GM23338 (cell line): ENCODE results near the gene UBE2D3.

Experiments used
- CREB1 ChIP-seq: fragments of 250-450 bp; sonication (Bioruptor Pico); IDR thresholded peaks from 2 replicates; pipeline ENCODE4 v1.5.0; 2020; ENCODE audit warnings: low read depth, mild to moderate bottlenecking, moderate library complexity
- CTCF ChIP-seq, 2 experiments: fragments of 200-600 bp in 1 of 2; sonication (generic) in 1 of 2; conservative IDR thresholded peaks; 2 replicates each; pipeline versions ENCODE4 v1.5.1 to v1.6.1; 2016 to 2017; ENCODE audit warnings: antibody characterized with exemption in 2 of 2, low read depth in 2 of 2, mild to moderate bottlenecking in 2 of 2, moderate library complexity in 1 of 2
- ETS1 ChIP-seq: IDR thresholded peaks from 2 replicates; pipeline ENCODE4 v1.6.1; 2016; ENCODE audit warnings: antibody characterized with exemption
- EZH2 ChIP-seq: fragments of 200-600 bp; sonication (generic); IDR thresholded peaks from one replicate; pipeline ENCODE4 v1.8.0; 2017; ENCODE audit warnings: antibody characterized with exemption, mild to moderate bottlenecking, low read depth; ENCODE audit not compliant: unreplicated experiment
- EZH2phosphoT487 ChIP-seq: fragments of 200-600 bp; sonication (generic); IDR thresholded peaks from one replicate; pipeline ENCODE4 v1.8.1; 2018; ENCODE audit warnings: antibody characterized with exemption; ENCODE audit not compliant: unreplicated experiment
- JUNB ChIP-seq: IDR thresholded peaks from one replicate; pipeline ENCODE4 v1.6.1; 2016; ENCODE audit warnings: antibody characterized with exemption; ENCODE audit not compliant: unreplicated experiment
- POLR2AphosphoS5 ChIP-seq: IDR thresholded peaks from 2 replicates; pipeline ENCODE4 v1.6.1; 2016; ENCODE audit warnings: antibody characterized with exemption, low read depth
- REST ChIP-seq: IDR thresholded peaks from one replicate; pipeline ENCODE4 v1.6.1; 2018; ENCODE audit warnings: antibody characterized with exemption; ENCODE audit not compliant: unreplicated experiment
- ZNF114 ChIP-seq: fragments of 250-450 bp; sonication (Bioruptor Pico); IDR thresholded peaks from 2 replicates; pipeline ENCODE4 v1.5.0; 2020; ENCODE audit warnings: mild to moderate bottlenecking, moderate library complexity
- ZNF331 ChIP-seq: fragments of 250-450 bp; sonication (Bioruptor Pico); IDR thresholded peaks from 2 replicates; pipeline ENCODE4 v1.5.0; 2020; ENCODE audit warnings: low read depth, mild to moderate bottlenecking, moderate library complexity
- ZNF462 ChIP-seq: fragments of 250-450 bp; sonication (Bioruptor Pico); IDR thresholded peaks from 2 replicates; pipeline ENCODE4 v1.5.0; 2020; ENCODE audit warnings: mild to moderate bottlenecking, moderate library complexity

- TF ChIP-seq CTCF (conservative IDR thresholded peaks at IDR 0.05; ENCODE audit: low read depth in 2 of 2) (no peak), POLR2AphosphoS5 (no peak), EZH2 (no peak), JUNB (no peak), REST (no peak), EZH2phosphoT487 (no peak), ZNF331 (CRISPR knock-in tag) (no peak), CREB1 (no peak), ETS1 (no peak), ZNF462 (CRISPR knock-in tag) (no peak), ZNF114 (CRISPR knock-in tag) (no peak)
Observed at GRCh38 chr4:102787096-102787881, 40.1 kb downstream of the UBE2D3 start.
